Spleen (tissue), 11 donors: Measurements from ENCODE around the gene MYO3B. TPM values are rescaled to one million over a fixed set of nuclear protein-coding genes. Genes with fewer than 3 reads are reported as not detected.

ENCODE experiments used
- DNase-seq: peaks from one replicate; pipeline ENCODE4 v3.0.0-alpha.2; 2020
- H3K27ac ChIP-seq, 8 donors: fragments of 200-600 bp; sonication (generic) in 7 of 8; 1 replicate in 4 of 8; 2 replicates in 4 of 8; pipeline versions ENCODE4 v1.5.0 to v1.8.0; 2016 to 2021; ENCODE audit warnings: inconsistent platforms in 4 of 8, mild to moderate bottlenecking in 4 of 8, moderate library complexity in 1 of 8
- H3K27me3 ChIP-seq, 7 donors: fragments of 200-600 bp; sonication (generic) in 6 of 7; replicated peaks in 1 of 7; 1 replicate in 4 of 7; 2 replicates in 3 of 7; pipeline versions ENCODE4 v1.5.0 to v1.8.0; 2016 to 2021; ENCODE audit warnings: inconsistent platforms in 3 of 7, mild to moderate bottlenecking in 1 of 7
- H3K36me3 ChIP-seq, 6 donors: fragments of 200-600 bp; sonication (generic) in 5 of 6; 1 replicate in 4 of 6; 2 replicates in 2 of 6; pipeline versions ENCODE4 v1.5.0 to v1.8.0; 2016 to 2021; ENCODE audit warnings: inconsistent platforms in 2 of 6
- H3K4me1 ChIP-seq, 6 donors: fragments of 200-600 bp; sonication (generic) in 5 of 6; 1 replicate in 3 of 6; 2 replicates in 3 of 6; pipeline versions ENCODE4 v1.5.0 to v1.8.0; 2016 to 2021; ENCODE audit warnings: inconsistent platforms in 3 of 6
- H3K4me3 ChIP-seq, 8 donors: fragments of 200-600 bp; sonication (generic) in 7 of 8; 1 replicate in 4 of 8; 2 replicates in 4 of 8; pipeline versions ENCODE4 v1.5.0 to v1.8.0; 2016 to 2021; ENCODE audit warnings: inconsistent platforms in 4 of 8, mild to moderate bottlenecking in 4 of 8, moderate library complexity in 2 of 8
- H3K9me3 ChIP-seq, 8 donors: fragments of 200-600 bp; sonication (generic) in 7 of 8; 1 replicate in 4 of 8; 2 replicates in 4 of 8; pipeline versions ENCODE4 v1.5.0 to v1.8.0; 2016 to 2021; ENCODE audit warnings: inconsistent platforms in 4 of 8
- CTCF ChIP-seq, 11 experiments: fragments of 200-600 bp in 7 of 11; fragments of 450-650 bp in 4 of 11; sonication (generic) in 4 of 11; IDR thresholded peaks in 8 of 11; conservative IDR thresholded peaks in 3 of 11; 1 replicate in 7 of 11; 2 replicates in 4 of 11; pipeline versions ENCODE4 v1.4.0 to v1.8.0; 2016 to 2021; ENCODE audit warnings: antibody characterized with exemption in 11 of 11, inconsistent platforms in 4 of 11, mild to moderate bottlenecking in 1 of 11
- POLR2A ChIP-seq, 3 donors: fragments of 450-650 bp; IDR thresholded peaks; one replicate each; pipeline ENCODE4 v1.5.1; 2017; ENCODE audit warnings: antibody characterized with exemption in 3 of 3, mild to moderate bottlenecking in 1 of 3
- POLR2AphosphoS5 ChIP-seq, 3 donors: sonication (generic); formaldehyde crosslinking; IDR thresholded peaks; one replicate each; pipeline ENCODE4 v1.5.1; 2017; ENCODE audit warnings: antibody characterized with exemption in 3 of 3
- WGBS, 5 donors: extraction: QIAGEN DNeasy Blood & Tissue Kit in 3 of 5; methylation state at CpG; one replicate each; pipeline versions ENCODE4 v1.1.5 to v1.1.7; 2013 to 2018; 5-methylcytosine and 5-hydroxymethylcytosine counted together
- intact Hi-C: fragments of 100-400 bp; cut with DNase I; formaldehyde crosslinking; loops from one replicate; pipeline ENCODE4 v1.15.0; 2023; ENCODE audit warnings: low total_unique reads
- polyA plus RNA-seq, 3 donors: library from polyadenylated mRNA; stranded (reverse); fragments of 200-250 nt; gene quantifications; one replicate each; pipeline ENCODE4 v1.2.1, GENCODE V29; 2013
- total RNA-seq, 7 donors: library from RNA; depleted of rRNA in 3 of 7; stranded (reverse); fragments of >200 nt in 3 of 7; fragmentation: NEBNext Ultra II Directional in 4 of 7; extraction: Animal tissue kit (Norgen Biotek cat#: 25700) in 4 of 7; gene quantifications; one replicate each; pipeline versions ENCODE4 v1.1.0 to v1.2.1, GENCODE V29; 2016 to 2021
- donor health status: healthy with polysubstance abuse.
- donor health status: DM: no; HTN: no; CAD: no; lungs with moderate emphysema.
- donor health status: DM: no; HTN: no; CAD: no.
- donor health status: Bipolar disorder and iron deficiency.
- donor health status: healthy.
- donor health status: DM: no; HTN: no; CAD: no.
- donor health status: DM: yes; HTN: yes; CAD: no.

MYO3B gene
- total and polyA plus RNA-seq, 10 donors, result 0.03 to 2.0 (median 0.58) TPM; not detected in 4

GRCh38 chr2:170196963-170197362, 19.0 kb downstream of the MYO3B start:
- intact Hi-C loops, result no loop called here
- Histone ChIP-seq H3K36me3 (no peaks in the 10 kb centered on the region), H3K9me3 (peaks cover 0 to 1% (median 0%) of the 10 kb centered on the region in 8 donors), H3K27me3 (no peaks in the 10 kb centered on the region), H3K4me1 (no peaks in the 10 kb centered on the region), H3K27ac (no peak overlapping the region), H3K4me3 (no peak overlapping the region)
- WGBS, 5 donors, result 75 to 90% (median 84%) methylated on average over 3 of the region's 3 CpGs
- DNase-seq, result no peak
- TF ChIP-seq POLR2A (IDR thresholded peaks at IDR 0.05), result no peak
- TF ChIP-seq POLR2AphosphoS5 (IDR thresholded peaks at IDR 0.05), result no peak
- no peak for TF ChIP-seq CTCF (IDR thresholded peaks at IDR 0.05 in 8 of 11, conservative IDR thresholded peaks at IDR 0.05 in 3 of 11)

GRCh38 chr2:170201275-170201674, 23.3 kb downstream of the MYO3B start:
- H3K4me3 ChIP-seq, result no peak overlapping the region
- intact Hi-C loops, result no loop called here
- no peaks in the 10 kb centered on the region for H3K27me3 ChIP-seq
- H3K36me3 ChIP-seq, result no peaks in the 10 kb centered on the region
- no peak overlapping the region for H3K27ac ChIP-seq
- no peaks in the 10 kb centered on the region for H3K9me3 ChIP-seq
- TF ChIP-seq POLR2A (IDR thresholded peaks at IDR 0.05) (no peak), CTCF (IDR thresholded peaks at IDR 0.05 in 8 of 11, conservative IDR thresholded peaks at IDR 0.05 in 3 of 11) (no peak), POLR2AphosphoS5 (IDR thresholded peaks at IDR 0.05) (no peak)
- H3K4me1 ChIP-seq, result no peaks in the 10 kb centered on the region
- DNase-seq, result no peak
- 95 to 100% (median 98%) methylated on average over 1 of the region's 1 CpG for WGBS, 5 donors

GRCh38 chr2:170201734-170202393, 23.9 kb downstream of the MYO3B start:
- no peaks in the 10 kb centered on the region for H3K27me3 ChIP-seq
- H3K4me3 ChIP-seq, result no peak overlapping the region
- TF ChIP-seq POLR2AphosphoS5 (IDR thresholded peaks at IDR 0.05) (no peak), CTCF (IDR thresholded peaks at IDR 0.05 in 8 of 11, conservative IDR thresholded peaks at IDR 0.05 in 3 of 11) (no peak), POLR2A (IDR thresholded peaks at IDR 0.05) (no peak)
- H3K4me1 ChIP-seq, result no peaks in the 10 kb centered on the region
- no peak overlapping the region for H3K27ac ChIP-seq
- intact Hi-C loops, result no loop called here
- no peak for DNase-seq
- H3K9me3 ChIP-seq, result no peaks in the 10 kb centered on the region
- no peaks in the 10 kb centered on the region for H3K36me3 ChIP-seq
- 70 to 84% (median 78%) methylated on average over 3 of the region's 3 CpGs for WGBS, 5 donors

GRCh38 chr2:170202437-170202836, 24.5 kb downstream of the MYO3B start:
- Histone ChIP-seq H3K27me3 (no peaks in the 10 kb centered on the region), H3K9me3 (no peaks in the 10 kb centered on the region), H3K4me1 (no peaks in the 10 kb centered on the region), H3K4me3 (no peak overlapping the region), H3K27ac (no peak overlapping the region), H3K36me3 (no peaks in the 10 kb centered on the region)
- intact Hi-C loops, result no loop called here
- WGBS, 5 donors, result 47 to 83% (median 72%) methylated on average over 1 of the region's 1 CpG
- no peak for DNase-seq
- TF ChIP-seq POLR2AphosphoS5 (IDR thresholded peaks at IDR 0.05) (no peak), POLR2A (IDR thresholded peaks at IDR 0.05) (no peak), CTCF (IDR thresholded peaks at IDR 0.05 in 8 of 11, conservative IDR thresholded peaks at IDR 0.05 in 3 of 11) (no peak)
